Keratinocyte (primary cell): Measurements from ENCODE around the gene AQP9. TPM values are rescaled to one million over a fixed set of nuclear protein-coding genes. Genes with fewer than 3 reads are reported as not detected.
A peak's percentile ranks its signal among the peaks of the same experiment; 100 is the strongest.

Experiments used
- DNase-seq: peaks from one replicate; pipeline ENCODE4 v3.0.0-alpha.2; 2011; ENCODE audit warnings: low read depth, missing footprints, low spot score
- FAIRE-seq: peaks from 2 replicates; lab custom pipeline; 2011; peaks lifted over from hg19 to GRCh38; lab: Jason Lieb, UNC
- H2AFZ ChIP-seq: 2 replicates; pipeline ENCODE4 v1.6.0; 2012; ENCODE audit warnings: low read length, control low read depth, inconsistent platforms; ENCODE audit not compliant: control insufficient read depth
- H3K27ac ChIP-seq: 2 replicates; pipeline ENCODE4 v1.5.1; 2011; ENCODE audit warnings: low read length; ENCODE audit not compliant: control insufficient read depth, insufficient read depth
- H3K27me3 ChIP-seq: 3 replicates; pipeline ENCODE4 v1.6.0; 2011; ENCODE audit warnings: low read length; ENCODE audit not compliant: control insufficient read depth, insufficient read depth; ENCODE audit errors: extremely low read depth
- H3K36me3 ChIP-seq, 2 experiments: 2 replicates in 1 of 2; 3 replicates in 1 of 2; pipeline ENCODE4 v1.5.1; 2011; ENCODE audit warnings: low read length in 2 of 2, mild to moderate bottlenecking in 1 of 2; ENCODE audit not compliant: control insufficient read depth in 2 of 2, insufficient read depth in 2 of 2; ENCODE audit errors: extremely low read depth in 1 of 2
- H3K4me1 ChIP-seq: 3 replicates; pipeline ENCODE4 v1.5.1; 2011; ENCODE audit warnings: low read length; ENCODE audit not compliant: control insufficient read depth, insufficient read depth; ENCODE audit errors: extremely low read depth
- H3K4me2 ChIP-seq: 3 replicates; pipeline ENCODE4 v1.6.0; 2011; ENCODE audit warnings: low read depth, low read length; ENCODE audit not compliant: control insufficient read depth, insufficient read depth; ENCODE audit errors: extremely low read depth
- H3K4me3 ChIP-seq, 3 experiments: fragments of 200-600 bp in 1 of 3; sonication (generic) in 1 of 3; 2 replicates in 2 of 3; 3 replicates in 1 of 3; pipeline ENCODE4 v1.5.1; 2011 to 2016; ENCODE audit warnings: low read length in 3 of 3, mild to moderate bottlenecking in 3 of 3, control low read depth in 2 of 3, inconsistent platforms in 1 of 3, low read depth in 1 of 3, mixed read lengths in 1 of 3, mixed run types in 1 of 3, moderate library complexity in 1 of 3; ENCODE audit not compliant: control insufficient read depth in 2 of 3, insufficient read depth in 2 of 3; ENCODE audit errors: extremely low read depth in 1 of 3
- H3K79me2 ChIP-seq: 2 replicates; pipeline ENCODE4 v1.6.0; 2012; ENCODE audit warnings: low read length; ENCODE audit not compliant: control insufficient read depth, insufficient read depth
- H3K9ac ChIP-seq: 3 replicates; pipeline ENCODE4 v1.6.0; 2011; ENCODE audit warnings: low read length; ENCODE audit not compliant: control insufficient read depth, insufficient read depth; ENCODE audit errors: extremely low read depth
- H3K9me1 ChIP-seq: 3 replicates; pipeline ENCODE4 v1.6.0; 2011; ENCODE audit warnings: low read length; ENCODE audit not compliant: control insufficient read depth, insufficient read depth; ENCODE audit errors: extremely low read depth
- H3K9me3 ChIP-seq: 2 replicates; pipeline ENCODE4 v1.5.1; 2012; ENCODE audit warnings: low read depth, low read length; ENCODE audit not compliant: control insufficient read depth
- H4K20me1 ChIP-seq: 3 replicates; pipeline ENCODE4 v1.6.0; 2011; ENCODE audit warnings: low read length; ENCODE audit not compliant: control insufficient read depth, insufficient read depth; ENCODE audit errors: extremely low read depth
- CTCF ChIP-seq, 3 experiments: IDR thresholded peaks in 1 of 3; conservative IDR thresholded peaks in 1 of 3; optimal IDR thresholded peaks in 1 of 3; 2 replicates in 2 of 3; 3 replicates in 1 of 3; pipeline versions ENCODE3 to v1.5.1; 2011; ENCODE audit warnings: low read length in 3 of 3, mild to moderate bottlenecking in 3 of 3, moderate library complexity in 2 of 3, control low read depth in 1 of 3, inconsistent platforms in 1 of 3; ENCODE audit not compliant: insufficient read depth in 2 of 3; ENCODE audit errors: extremely low read depth in 1 of 3
- EZH2 ChIP-seq: IDR thresholded peaks from one replicate; pipeline ENCODE4 v1.6.1; 2012; ENCODE audit warnings: inconsistent platforms, mild to moderate bottlenecking, low read length, moderate library complexity
- dilution Hi-C: fragments of 300-500 bp; cut with MboI; formaldehyde crosslinking; loops from one replicate; pipeline ENCODE4 v1.7.0; 2020; ENCODE audit warnings: low sequenced_read_pairs; ENCODE audit not compliant: extremely low pct_ligation_motif_present
- polyA plus RNA-seq, 5 experiments: library from polyadenylated mRNA; depleted of rRNA in 3 of 5; stranded (reverse) in 3 of 5; stranded (forward) in 1 of 5; unstranded in 1 of 5; fragments of >200 nt; gene quantifications; 1 replicate in 1 of 5; 2 replicates in 3 of 5; 3 replicates in 1 of 5; pipeline versions ENCODE4 v1.2.1 to v1.2.3, GENCODE V29; 2011 to 2012; ENCODE audit warnings: missing spikeins in 2 of 5, low read depth in 1 of 5, low replicate concordance in 1 of 5

Gene AQP9
- polyA plus RNA-seq, 1 donor (not counting 4 experiments of a cell fraction or from before 2014, with no cell fraction given), result 2.6 TPM

- no peak overlapping the region for H3K9ac ChIP-seq
- peak overlapping the region; percentile 8 for H3K4me2 ChIP-seq
- no peaks in the 10 kb centered on the region for H3K27me3 ChIP-seq
- H3K4me1 ChIP-seq, result peaks cover 10% of the 10 kb centered on the region
- no peaks in the 10 kb centered on the region for H3K36me3 ChIP-seq
- H2AFZ ChIP-seq, result no peak overlapping the region
- H3K27ac ChIP-seq, result no peak overlapping the region
- no peak for FAIRE-seq
- no peaks in the 10 kb centered on the region for H3K9me1 ChIP-seq
- H4K20me1 ChIP-seq, result no peaks in the 10 kb centered on the region
- no peak overlapping the region for H3K4me3 ChIP-seq
- no peaks in the 10 kb centered on the region for H3K79me2 ChIP-seq
- TF ChIP-seq CTCF (optimal IDR thresholded peaks at IDR 0.05 in 1 of 3, IDR thresholded peaks at IDR 0.05 in 1 of 3, conservative IDR thresholded peaks at IDR 0.05 in 1 of 3; ENCODE audit: extremely low read depth in 1 of 3, insufficient read depth in 2 of 3, low read length in 3 of 3), result no peak
- H3K9me3 ChIP-seq, result no peaks in the 10 kb centered on the region
- DNase-seq, result no peak
- dilution Hi-C loops, result no loop called here
Observed at GRCh38 chr15:58154769-58155168, 16.6 kb downstream of the AQP9 start.

GRCh38 chr15:58159827-58160386 is 21.7 kb downstream of the AQP9 start:
- TF ChIP-seq EZH2, result no peak
- no peak for TF ChIP-seq CTCF (optimal IDR thresholded peaks at IDR 0.05 in 1 of 3, IDR thresholded peaks at IDR 0.05 in 1 of 3, conservative IDR thresholded peaks at IDR 0.05 in 1 of 3; ENCODE audit: extremely low read depth in 1 of 3, insufficient read depth in 2 of 3, low read length in 3 of 3)

More at GRCh38 chr15:58159827-58160386, 21.7 kb downstream of the AQP9 start:
- H3K9me1 ChIP-seq, result no peaks in the 10 kb centered on the region
- H3K4me2 ChIP-seq, result no peak overlapping the region
- DNase-seq (no peak), FAIRE-seq (no peak)
- H3K4me1 ChIP-seq, result peaks cover 4% of the 10 kb centered on the region
- no peaks in the 10 kb centered on the region for H3K9me3 ChIP-seq
- H2AFZ ChIP-seq, result no peak overlapping the region
- no peaks in the 10 kb centered on the region for H3K79me2 ChIP-seq
- H3K27ac ChIP-seq, result no peak overlapping the region
- no peak overlapping the region for H3K9ac ChIP-seq
- no peaks in the 10 kb centered on the region for H3K36me3 ChIP-seq
- dilution Hi-C loops, result no loop called here
- H4K20me1 ChIP-seq, result no peaks in the 10 kb centered on the region
- H3K27me3 ChIP-seq, result no peaks in the 10 kb centered on the region
- no peak overlapping the region for H3K4me3 ChIP-seq
